ENCODE results near the gene FCN2. TPM values are rescaled to one million over a fixed set of nuclear protein-coding genes. Genes with fewer than 3 reads are reported as not detected.

The FCN2 gene
- polyA plus RNA-seq, 1 donor (not counting 4 experiments of a cell fraction or from before 2014, with no cell fraction given) = not detected

DNA sequence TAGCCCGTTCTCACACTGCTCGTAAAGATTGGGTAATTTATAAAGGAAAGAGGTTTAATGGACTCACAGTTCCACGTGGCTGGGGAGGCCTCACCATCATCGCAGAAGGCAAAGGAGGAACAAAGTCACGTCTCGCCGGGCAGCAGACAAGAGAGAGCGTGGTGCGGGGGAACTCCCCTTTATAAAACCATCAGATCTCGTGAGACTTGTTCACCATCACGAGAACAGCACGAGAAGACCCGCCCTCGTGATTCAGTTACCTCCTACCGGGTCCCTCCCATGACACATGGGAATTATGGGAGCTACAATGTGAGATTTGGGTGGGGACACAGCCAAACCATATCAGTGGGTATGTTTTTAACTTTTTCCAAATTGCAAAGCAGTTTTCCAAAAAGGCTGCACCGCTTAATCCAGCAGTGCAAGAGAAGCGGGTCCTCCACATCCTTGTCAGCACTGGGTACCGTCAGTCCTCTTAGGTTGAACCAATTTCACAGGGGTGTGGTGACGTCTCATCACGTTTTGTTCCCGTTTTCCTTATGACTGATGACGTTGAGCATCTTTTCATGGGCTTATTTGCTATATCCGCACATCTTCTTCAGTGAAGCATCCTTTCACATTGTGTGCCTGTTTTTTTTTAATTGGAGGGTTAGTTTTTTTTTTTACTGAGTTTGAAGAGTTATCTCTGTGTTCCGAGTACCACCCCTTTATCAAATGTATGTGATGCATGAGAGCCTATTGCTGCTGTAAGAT, 8.0 kb upstream of the FCN2 start:
- no peaks in the 10 kb centered on the region for H3K9me3 ChIP-seq (ENCODE audit: control insufficient read depth, low read depth, low read length)
- DNase-seq (ENCODE audit: low read depth, low spot score) (no peak), FAIRE-seq (no peak)
- H2AFZ ChIP-seq (ENCODE audit: control insufficient read depth, low read length) = no peak overlapping the region
- H3K9ac ChIP-seq (ENCODE audit: control insufficient read depth, extremely low read depth, insufficient read depth, low read length) = no peak overlapping the region
- no peaks in the 10 kb centered on the region for H3K4me1 ChIP-seq (ENCODE audit: control insufficient read depth, extremely low read depth, insufficient read depth, low read length)
- TF ChIP-seq EZH2 (IDR thresholded peaks at IDR 0.05; ENCODE audit: low read length) = no peak
- TF ChIP-seq, protein P1, sequence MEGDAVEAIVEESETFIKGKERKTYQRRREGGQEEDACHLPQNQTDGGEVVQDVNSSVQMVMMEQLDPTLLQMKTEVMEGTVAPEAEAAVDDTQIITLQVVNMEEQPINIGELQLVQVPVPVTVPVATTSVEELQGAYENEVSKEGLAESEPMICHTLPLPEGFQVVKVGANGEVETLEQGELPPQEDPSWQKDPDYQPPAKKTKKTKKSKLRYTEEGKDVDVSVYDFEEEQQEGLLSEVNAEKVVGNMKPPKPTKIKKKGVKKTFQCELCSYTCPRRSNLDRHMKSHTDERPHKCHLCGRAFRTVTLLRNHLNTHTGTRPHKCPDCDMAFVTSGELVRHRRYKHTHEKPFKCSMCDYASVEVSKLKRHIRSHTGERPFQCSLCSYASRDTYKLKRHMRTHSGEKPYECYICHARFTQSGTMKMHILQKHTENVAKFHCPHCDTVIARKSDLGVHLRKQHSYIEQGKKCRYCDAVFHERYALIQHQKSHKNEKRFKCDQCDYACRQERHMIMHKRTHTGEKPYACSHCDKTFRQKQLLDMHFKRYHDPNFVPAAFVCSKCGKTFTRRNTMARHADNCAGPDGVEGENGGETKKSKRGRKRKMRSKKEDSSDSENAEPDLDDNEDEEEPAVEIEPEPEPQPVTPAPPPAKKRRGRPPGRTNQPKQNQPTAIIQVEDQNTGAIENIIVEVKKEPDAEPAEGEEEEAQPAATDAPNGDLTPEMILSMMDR (optimal IDR thresholded peaks at IDR 0.05 in 1 of 3, IDR thresholded peaks at IDR 0.05 in 1 of 3, conservative IDR thresholded peaks at IDR 0.05 in 1 of 3; ENCODE audit: extremely low read depth in 1 of 3, insufficient read depth in 2 of 3, low read length in 3 of 3) = no peak
- H3K27me3 ChIP-seq (ENCODE audit: control insufficient read depth, extremely low read depth, insufficient read depth, low read length) = no peaks in the 10 kb centered on the region
- no peaks in the 10 kb centered on the region for H3K36me3 ChIP-seq (ENCODE audit: control insufficient read depth in 2 of 2, extremely low read depth in 1 of 2, insufficient read depth in 2 of 2, low read length in 2 of 2)
- H3K79me2 ChIP-seq (ENCODE audit: control insufficient read depth, insufficient read depth, low read length) = no peaks in the 10 kb centered on the region
- no peak overlapping the region for H3K4me3 ChIP-seq (ENCODE audit: control insufficient read depth in 2 of 3, extremely low read depth in 1 of 3, insufficient read depth in 2 of 3, low read depth in 1 of 3, low read length in 3 of 3)
- dilution Hi-C loops (cut with MboI; ENCODE audit: extremely low pct_ligation_motif_present, low sequenced_read_pairs) = no loop called here
- H3K9me1 ChIP-seq (ENCODE audit: control insufficient read depth, extremely low read depth, insufficient read depth, low read length) = no peaks in the 10 kb centered on the region
- H3K4me2 ChIP-seq (ENCODE audit: control insufficient read depth, extremely low read depth, insufficient read depth, low read depth, low read length) = no peak overlapping the region
- H4K20me1 ChIP-seq (ENCODE audit: control insufficient read depth, extremely low read depth, insufficient read depth, low read length) = no peaks in the 10 kb centered on the region
- no peak overlapping the region for H3K27ac ChIP-seq (ENCODE audit: control insufficient read depth, insufficient read depth, low read length)

DNA sequence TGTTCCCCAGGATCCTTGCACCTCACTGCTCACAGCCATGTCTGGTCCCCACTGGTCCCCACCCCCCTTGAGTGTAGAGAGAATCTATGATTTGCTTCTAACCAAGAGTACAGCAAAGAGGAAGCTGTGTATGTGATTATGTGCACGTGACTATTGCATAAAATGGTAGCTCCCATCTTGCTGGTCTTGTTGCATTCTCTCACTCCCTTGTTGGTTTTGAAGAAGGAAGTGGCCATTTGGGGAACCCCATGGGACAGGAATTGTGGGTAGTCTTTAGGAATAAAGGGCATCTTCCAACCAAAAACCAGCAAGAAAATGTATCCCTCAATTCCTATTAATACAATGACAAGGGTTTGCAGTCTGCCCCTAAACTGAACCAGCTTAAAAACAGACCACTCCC, 5.2 kb upstream of the FCN2 start:
- no peaks in the 10 kb centered on the region for H3K9me3 ChIP-seq (ENCODE audit: control insufficient read depth, low read depth, low read length)
- dilution Hi-C loops (cut with MboI; ENCODE audit: extremely low pct_ligation_motif_present, low sequenced_read_pairs) = no loop called here
- no peak for FAIRE-seq

More for the DNA sequence above, 5.2 kb upstream of the FCN2 start:
- peaks cover 9% of the 10 kb centered on the region for H3K27me3 ChIP-seq (ENCODE audit: control insufficient read depth, extremely low read depth, insufficient read depth, low read length)
- no peak overlapping the region for H3K27ac ChIP-seq (ENCODE audit: control insufficient read depth, insufficient read depth, low read length)
- H3K9me1 ChIP-seq (ENCODE audit: control insufficient read depth, extremely low read depth, insufficient read depth, low read length) = no peaks in the 10 kb centered on the region
- H3K79me2 ChIP-seq (ENCODE audit: control insufficient read depth, insufficient read depth, low read length) = no peaks in the 10 kb centered on the region
- no peak overlapping the region for H3K4me3 ChIP-seq (ENCODE audit: control insufficient read depth in 2 of 3, extremely low read depth in 1 of 3, insufficient read depth in 2 of 3, low read depth in 1 of 3, low read length in 3 of 3)
- no peaks in the 10 kb centered on the region for H3K36me3 ChIP-seq (ENCODE audit: control insufficient read depth in 2 of 2, extremely low read depth in 1 of 2, insufficient read depth in 2 of 2, low read length in 2 of 2)
- no peaks in the 10 kb centered on the region for H3K4me1 ChIP-seq (ENCODE audit: control insufficient read depth, extremely low read depth, insufficient read depth, low read length)
- TF ChIP-seq EZH2 (IDR thresholded peaks at IDR 0.05; ENCODE audit: low read length) = no peak
- TF ChIP-seq, protein P1 (optimal IDR thresholded peaks at IDR 0.05 in 1 of 3, IDR thresholded peaks at IDR 0.05 in 1 of 3, conservative IDR thresholded peaks at IDR 0.05 in 1 of 3; ENCODE audit: extremely low read depth in 1 of 3, insufficient read depth in 2 of 3, low read length in 3 of 3) = no peak
- no peaks in the 10 kb centered on the region for H4K20me1 ChIP-seq (ENCODE audit: control insufficient read depth, extremely low read depth, insufficient read depth, low read length)
- H3K4me2 ChIP-seq (ENCODE audit: control insufficient read depth, extremely low read depth, insufficient read depth, low read depth, low read length) = no peak overlapping the region
- H2AFZ ChIP-seq (ENCODE audit: control insufficient read depth, low read length) = no peak overlapping the region
- DNase-seq (ENCODE audit: low read depth, low spot score) = no peak
- no peak overlapping the region for H3K9ac ChIP-seq (ENCODE audit: control insufficient read depth, extremely low read depth, insufficient read depth, low read length)

Measured in keratinocyte (primary cell).